Measurements from ENCODE around the gene NUP210. TPM values are rescaled to one million over a fixed set of nuclear protein-coding genes. Genes with fewer than 3 reads are reported as not detected.

Gene NUP210
- total RNA-seq, 4 donors from 2014 or later = 3.2 to 9.1 (median 4.1) TPM

DNA sequence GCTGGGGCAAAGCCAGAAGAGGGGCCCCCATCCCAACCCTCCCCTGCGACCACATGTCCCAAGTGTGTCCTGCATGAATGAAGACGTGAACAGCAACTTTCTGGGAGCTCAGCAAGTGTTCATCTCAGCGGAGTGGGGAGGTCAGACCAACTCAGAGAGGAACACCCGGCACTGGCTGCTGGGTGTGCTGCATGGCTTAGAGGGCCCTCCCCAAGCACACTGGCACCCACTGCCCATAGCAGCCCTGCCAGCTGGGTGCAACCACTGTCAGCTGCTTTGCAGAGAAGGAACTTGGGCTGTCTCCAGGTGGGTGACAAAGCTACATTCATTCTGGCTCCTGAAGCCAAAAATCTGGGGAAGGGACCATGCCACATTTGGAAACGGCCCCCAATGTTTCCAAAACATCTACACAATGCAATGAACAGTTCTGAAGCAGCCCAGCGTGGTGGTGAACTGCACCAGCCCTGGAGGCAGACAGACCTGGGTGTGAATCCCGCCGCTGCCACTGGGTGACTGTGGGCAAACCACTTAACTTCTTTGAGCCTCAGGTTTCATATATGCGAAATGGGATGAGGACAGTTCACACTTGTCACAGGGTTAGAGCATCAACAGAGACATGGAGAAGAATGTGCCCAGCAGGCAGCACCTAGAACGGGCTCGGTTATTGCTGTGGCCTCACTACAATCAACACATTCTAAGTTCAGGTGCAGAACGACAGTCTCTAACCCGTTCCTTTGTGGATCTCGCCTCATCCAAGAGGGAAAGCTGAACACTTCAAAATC is 145.4 kb downstream of the NUP210 start:
- ATAC-seq (ENCODE audit: low FRiP score) (no peak), DNase-seq (ENCODE audit: low spot score) (no peak)
- TF ChIP-seq, protein P1, sequence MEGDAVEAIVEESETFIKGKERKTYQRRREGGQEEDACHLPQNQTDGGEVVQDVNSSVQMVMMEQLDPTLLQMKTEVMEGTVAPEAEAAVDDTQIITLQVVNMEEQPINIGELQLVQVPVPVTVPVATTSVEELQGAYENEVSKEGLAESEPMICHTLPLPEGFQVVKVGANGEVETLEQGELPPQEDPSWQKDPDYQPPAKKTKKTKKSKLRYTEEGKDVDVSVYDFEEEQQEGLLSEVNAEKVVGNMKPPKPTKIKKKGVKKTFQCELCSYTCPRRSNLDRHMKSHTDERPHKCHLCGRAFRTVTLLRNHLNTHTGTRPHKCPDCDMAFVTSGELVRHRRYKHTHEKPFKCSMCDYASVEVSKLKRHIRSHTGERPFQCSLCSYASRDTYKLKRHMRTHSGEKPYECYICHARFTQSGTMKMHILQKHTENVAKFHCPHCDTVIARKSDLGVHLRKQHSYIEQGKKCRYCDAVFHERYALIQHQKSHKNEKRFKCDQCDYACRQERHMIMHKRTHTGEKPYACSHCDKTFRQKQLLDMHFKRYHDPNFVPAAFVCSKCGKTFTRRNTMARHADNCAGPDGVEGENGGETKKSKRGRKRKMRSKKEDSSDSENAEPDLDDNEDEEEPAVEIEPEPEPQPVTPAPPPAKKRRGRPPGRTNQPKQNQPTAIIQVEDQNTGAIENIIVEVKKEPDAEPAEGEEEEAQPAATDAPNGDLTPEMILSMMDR (IDR thresholded peaks at IDR 0.05) = no peak

DNA sequence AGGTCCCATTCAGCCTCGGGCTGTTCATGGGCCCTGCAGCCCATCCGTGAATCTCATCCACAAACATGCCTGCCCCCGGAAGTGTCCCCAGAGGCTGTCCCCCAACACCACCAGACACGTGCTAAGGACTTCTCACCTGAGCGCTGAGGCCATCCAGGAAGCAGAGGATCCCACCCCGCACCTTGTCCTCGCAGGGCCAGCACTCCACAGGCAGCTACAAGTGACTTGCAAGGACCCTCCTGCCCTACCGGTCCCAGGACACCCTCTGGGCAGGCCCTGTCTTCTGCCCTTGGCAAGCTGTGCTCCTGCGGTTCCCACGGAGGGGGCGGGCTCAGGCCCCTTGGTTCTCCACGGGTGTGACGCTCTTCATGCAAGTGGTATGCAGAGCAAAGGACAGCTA is 146.0 kb downstream of the NUP210 start:
- DNase-seq (ENCODE audit: low spot score) (no peak), ATAC-seq (ENCODE audit: low FRiP score) (no peak)
- TF ChIP-seq, protein P1 (IDR thresholded peaks at IDR 0.05) = no peak

DNA sequence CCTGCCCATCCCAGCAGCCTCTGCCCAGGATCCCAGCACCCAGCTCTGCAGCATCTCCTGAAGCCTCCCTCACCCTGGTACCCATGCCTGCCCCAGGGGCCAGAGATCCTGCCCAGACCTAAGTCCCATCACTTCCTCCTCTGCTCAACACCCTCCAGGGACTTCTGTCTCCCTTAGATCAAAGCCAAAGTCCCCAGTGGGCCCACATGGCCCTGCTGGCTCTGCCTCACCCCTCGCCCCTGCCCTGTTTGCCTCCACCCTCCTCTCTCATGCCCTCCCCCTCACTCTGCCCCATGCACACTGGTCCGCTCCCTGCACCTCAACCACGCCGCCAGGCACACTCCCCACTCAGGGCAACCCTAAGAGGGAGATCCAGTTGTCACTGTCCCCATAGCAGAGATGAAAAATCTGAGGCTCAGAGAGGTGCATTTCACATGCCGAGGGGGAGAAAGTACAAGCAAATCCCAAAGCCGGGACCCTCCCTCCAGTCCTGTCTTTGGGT is 146.5 kb downstream of the NUP210 start:
- DNase-seq (ENCODE audit: low spot score) (no peak), ATAC-seq (ENCODE audit: low FRiP score) (no peak)
- TF ChIP-seq, protein P1 (IDR thresholded peaks at IDR 0.05) = no peak

DNA sequence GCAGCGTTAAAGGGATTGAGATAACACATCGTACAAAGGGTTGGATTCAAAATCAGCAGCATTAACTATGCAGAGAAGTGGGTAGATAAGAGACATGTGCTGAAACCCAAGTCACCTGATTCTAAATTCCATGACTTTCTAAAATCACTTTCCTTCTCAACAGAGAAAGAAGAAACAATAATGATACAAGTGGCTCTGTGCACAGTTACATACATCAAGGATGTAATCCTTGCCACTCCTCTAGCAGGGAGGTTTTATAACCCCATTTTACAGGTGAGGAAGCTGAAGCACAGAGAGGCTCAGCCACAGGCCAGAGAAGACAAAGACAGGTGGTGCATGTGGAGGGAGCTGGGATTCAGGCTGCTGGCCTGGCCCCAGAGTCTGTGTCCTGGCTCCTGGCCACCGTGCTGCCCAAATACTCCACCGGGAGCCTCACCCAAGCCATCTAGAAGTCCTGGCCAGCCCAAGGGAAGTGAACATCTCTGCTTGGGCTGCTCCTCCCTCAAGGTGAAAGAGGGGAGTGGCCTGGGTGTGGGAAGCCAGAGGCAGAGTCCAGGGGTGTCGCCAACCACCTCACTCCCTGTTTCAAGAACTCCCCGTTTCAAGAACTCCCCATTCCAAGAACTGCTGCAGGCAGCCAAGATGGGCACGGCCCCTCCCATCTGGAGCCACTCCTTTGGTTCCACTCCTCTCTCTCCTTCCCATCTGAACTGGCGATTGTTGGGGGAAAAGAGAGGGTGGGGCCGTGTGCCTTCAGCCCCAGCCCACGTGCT is 147.1 kb downstream of the NUP210 start:
- TF ChIP-seq, protein P1 (IDR thresholded peaks at IDR 0.05) = no peak
- no peak for DNase-seq (ENCODE audit: low spot score)
- ATAC-seq (ENCODE audit: low FRiP score) = no peak

DNA sequence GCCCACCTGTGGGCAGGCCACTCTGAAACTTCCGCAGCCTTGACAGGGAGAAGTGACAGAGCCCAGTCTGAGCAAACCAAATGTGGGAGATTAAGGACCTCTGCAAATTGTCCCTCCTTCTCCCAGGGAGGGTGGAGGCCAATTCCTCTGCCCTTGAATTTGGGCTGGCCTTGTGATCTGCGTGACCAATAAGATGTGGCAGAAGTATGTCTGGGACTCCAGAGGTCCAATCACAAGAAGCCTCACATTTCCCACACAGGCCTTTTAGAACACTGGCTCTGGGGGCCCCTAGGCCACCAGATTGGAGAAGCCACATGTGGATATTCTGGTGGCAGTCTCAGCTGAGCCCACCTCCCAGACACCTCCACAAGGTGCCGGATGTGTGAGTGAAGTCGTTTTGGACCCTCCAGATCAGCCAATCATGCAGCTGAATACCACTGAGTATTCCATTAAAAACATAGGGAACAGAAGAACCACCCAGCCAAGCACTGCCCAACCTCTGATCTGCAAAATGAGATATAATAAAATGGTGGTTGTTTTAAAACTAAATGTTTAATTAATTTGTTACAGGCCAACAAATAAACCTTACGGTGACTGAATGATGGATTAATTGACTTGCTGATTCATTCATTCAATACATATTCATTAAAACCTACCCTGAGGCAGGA is 150.3 kb downstream of the NUP210 start:
- TF ChIP-seq, protein P1 (IDR thresholded peaks at IDR 0.05) = no peak
- DNase-seq (ENCODE audit: low spot score) (no peak), ATAC-seq (ENCODE audit: low FRiP score) (no peak)

DNA sequence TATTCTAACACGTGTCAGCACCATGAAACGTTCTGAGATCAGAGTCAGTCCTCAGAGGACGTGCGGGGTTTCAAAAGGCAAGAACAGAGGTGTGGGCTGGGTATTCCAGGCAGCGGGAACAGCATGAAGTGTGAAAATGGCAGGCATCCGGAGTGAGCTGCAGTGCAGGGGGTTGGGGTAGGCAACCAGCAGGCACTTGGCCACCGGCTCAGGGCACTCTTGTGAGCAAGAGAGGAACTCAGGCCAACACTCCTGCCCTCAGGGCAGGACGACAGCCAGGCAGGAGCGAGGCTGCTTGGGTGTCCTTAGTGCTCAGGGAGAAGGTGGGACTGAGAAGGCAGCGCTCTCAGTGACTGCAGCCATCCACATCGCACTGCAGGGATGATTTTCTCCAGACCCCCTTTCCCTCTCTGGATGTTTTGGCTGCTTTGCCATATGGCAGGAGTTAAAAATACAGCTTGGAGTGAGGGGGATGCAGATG is 151.1 kb downstream of the NUP210 start:
- ATAC-seq (ENCODE audit: low FRiP score) = no peak
- no peak for DNase-seq (ENCODE audit: low spot score)
- TF ChIP-seq, protein P1 (IDR thresholded peaks at IDR 0.05) = no peak
